CD4-positive, alpha-beta T cell (primary cell): ENCODE data around the gene RABGGTA. TPM values are rescaled to one million over a fixed set of nuclear protein-coding genes. Genes with fewer than 3 reads are reported as not detected.

Experiments used
- ATAC-seq: fragments of 200-7000 bp; cut with Tn5 transposase; one replicate; pipeline ENCODE4 v1.10.0; 2022; ENCODE audit warnings: mild to moderate bottlenecking; ENCODE audit not compliant: poor library complexity
- CTCF ChIA-PET: fragments of 350-600 bp; sonication (Branson Sonifier 250); formaldehyde crosslinking; loops from one replicate; lab custom pipeline; 2021; ENCODE audit warnings: antibody characterized with exemption, inconsistent platforms; lab: Charles Lee
- POLR2A ChIA-PET: fragments of 350-600 bp; sonication (Branson Sonifier 250); formaldehyde crosslinking; loops from one replicate; lab custom pipeline; 2021; ENCODE audit warnings: antibody characterized with exemption, inconsistent platforms; lab: Charles Lee
- DNase-seq, 14 experiments: peaks; one replicate each; pipeline ENCODE4 v3.0.0-alpha.2; 2013 to 2020; ENCODE audit warnings: mixed read lengths in 2 of 14
- H3K27ac ChIP-seq, 2 donors: one replicate each; pipeline versions ENCODE4 v1.5.1 to v1.7.0; 2013; ENCODE audit warnings: low read length in 2 of 2, low read depth in 1 of 2, mild to moderate bottlenecking in 1 of 2
- H3K27me3 ChIP-seq, 2 experiments: 1 replicate in 1 of 2; 2 replicates in 1 of 2; pipeline versions ENCODE4 v1.6.1 to v1.7.0; 2013; ENCODE audit warnings: low read length in 2 of 2, control low read depth in 1 of 2, mild to moderate bottlenecking in 1 of 2, moderate library complexity in 1 of 2; ENCODE audit not compliant: insufficient read depth in 2 of 2, control insufficient read depth in 1 of 2
- H3K36me3 ChIP-seq: one replicate; pipeline ENCODE4 v1.6.1; 2013; ENCODE audit warnings: low read length, control low read depth; ENCODE audit not compliant: insufficient read depth
- H3K4me1 ChIP-seq: one replicate; pipeline ENCODE4 v1.6.1; 2013; ENCODE audit warnings: low read length, control low read depth; ENCODE audit not compliant: insufficient read depth
- H3K4me3 ChIP-seq: one replicate; pipeline ENCODE4 v1.5.1; 2013; ENCODE audit warnings: mild to moderate bottlenecking, low read length, moderate library complexity
- H3K9me3 ChIP-seq, 2 experiments: 1 replicate in 1 of 2; 2 replicates in 1 of 2; pipeline versions ENCODE4 v1.6.1 to v1.7.0; 2013; ENCODE audit warnings: low read length in 2 of 2, mild to moderate bottlenecking in 2 of 2, control low read depth in 1 of 2, moderate library complexity in 1 of 2; ENCODE audit not compliant: control insufficient read depth in 1 of 2, insufficient read depth in 1 of 2
- H3K27ac Mint-ChIP-seq: one replicate; pipeline ENCODE4 v1.8.0; 2020; ENCODE audit warnings: mixed read lengths
- H3K27me3 Mint-ChIP-seq: one replicate; pipeline ENCODE4 v1.8.0; 2021; ENCODE audit warnings: mixed read lengths
- H3K36me3 Mint-ChIP-seq: one replicate; pipeline ENCODE4 v1.8.0; 2021; ENCODE audit warnings: low read depth, mixed read lengths
- H3K4me1 Mint-ChIP-seq: one replicate; pipeline ENCODE4 v1.8.0; 2021; ENCODE audit warnings: low read depth, mixed read lengths
- H3K4me3 Mint-ChIP-seq: one replicate; pipeline ENCODE4 v1.8.0; 2020; ENCODE audit warnings: mild to moderate bottlenecking, mixed read lengths
- H3K9me3 Mint-ChIP-seq: one replicate; pipeline ENCODE4 v1.8.0; 2020; ENCODE audit warnings: mixed read lengths
- intact Hi-C, 2 experiments: fragments of 100-400 bp; cut with DNase I in 1 of 2; cut with micrococcal nuclease in 1 of 2; formaldehyde crosslinking; loops; one replicate each; pipeline versions ENCODE4 v1.15.1 to v1.9.0; 2023 to 2025; cut with DNase I, micrococcal nuclease
- polyA plus RNA-seq, 2 donors: library from polyadenylated mRNA; unstranded; fragments of 120-200 nt; gene quantifications; one replicate each; pipeline ENCODE4 v1.2.1, GENCODE V29; 2013
- total RNA-seq, 174 experiments: library from RNA in 2 of 174; stranded (reverse) in 2 of 174; gene quantifications; one replicate each; pipeline ENCODE4 v1.2.3 and lab custom pipeline; 2021 to 2026
- TF ChIP-seq, protein P1 (sequence below): fragments of 200-600 bp; IDR thresholded peaks from one replicate; pipeline ENCODE4 v1.8.0; 2022; ENCODE audit warnings: antibody characterized with exemption, mild to moderate bottlenecking

The RABGGTA gene, protein sequence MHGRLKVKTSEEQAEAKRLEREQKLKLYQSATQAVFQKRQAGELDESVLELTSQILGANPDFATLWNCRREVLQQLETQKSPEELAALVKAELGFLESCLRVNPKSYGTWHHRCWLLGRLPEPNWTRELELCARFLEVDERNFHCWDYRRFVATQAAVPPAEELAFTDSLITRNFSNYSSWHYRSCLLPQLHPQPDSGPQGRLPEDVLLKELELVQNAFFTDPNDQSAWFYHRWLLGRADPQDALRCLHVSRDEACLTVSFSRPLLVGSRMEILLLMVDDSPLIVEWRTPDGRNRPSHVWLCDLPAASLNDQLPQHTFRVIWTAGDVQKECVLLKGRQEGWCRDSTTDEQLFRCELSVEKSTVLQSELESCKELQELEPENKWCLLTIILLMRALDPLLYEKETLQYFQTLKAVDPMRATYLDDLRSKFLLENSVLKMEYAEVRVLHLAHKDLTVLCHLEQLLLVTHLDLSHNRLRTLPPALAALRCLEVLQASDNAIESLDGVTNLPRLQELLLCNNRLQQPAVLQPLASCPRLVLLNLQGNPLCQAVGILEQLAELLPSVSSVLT
- 10 to 100 TPM; 52.3 to 55.2 TPM for total RNA-seq
- 24.1 TPM for polyA plus RNA-seq (2013, experiment 1 of 2)
- 33.4 TPM for polyA plus RNA-seq (2013, experiment 2 of 2)
- 19.9 to 51.0 (median 34.9) reads per million in 172 experiments for total RNA-seq (lab: John Stamatoyannopoulos, UW)

DNA sequence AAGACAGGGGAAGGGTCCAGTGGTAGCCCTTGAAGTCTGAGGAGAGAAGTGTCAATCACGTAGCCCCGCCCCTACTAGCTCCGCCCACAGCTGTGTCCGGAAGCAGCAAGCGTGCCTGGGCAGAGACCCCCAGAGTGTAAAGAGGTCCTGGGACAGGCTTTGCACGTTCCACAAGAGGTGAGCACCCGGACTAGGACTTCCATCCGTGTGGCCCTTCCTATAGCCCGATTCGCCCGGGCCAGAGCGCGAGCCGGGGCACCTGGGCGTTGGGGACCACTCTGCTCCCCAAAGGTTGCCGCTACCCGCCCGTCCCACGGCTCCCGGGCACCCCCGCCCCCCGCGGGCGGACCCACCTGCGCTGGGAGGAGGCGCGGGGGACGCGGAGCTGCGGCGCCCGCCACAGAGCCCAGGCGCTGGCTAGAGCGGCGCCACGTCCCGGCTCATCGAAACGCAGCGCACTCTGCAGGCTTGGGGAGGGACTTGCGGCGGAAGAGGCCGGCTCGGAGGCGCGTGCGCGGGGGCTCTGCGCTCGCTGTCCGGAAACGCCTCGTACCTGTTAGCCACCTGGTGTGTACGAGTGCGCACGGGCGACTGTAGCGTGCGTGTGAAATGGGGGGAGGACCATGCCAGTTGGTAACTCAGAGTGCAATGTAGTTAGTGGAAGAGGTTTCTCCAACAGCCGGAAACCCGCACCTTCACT, at the start of gene RABGGTA:
RABGGTA (minus strand) TSS at position 464 of the 700 bp plus-strand sequence. CDS start 482 bp downstream, outside the sequence.
- POLR2A ChIA-PET, result interaction anchor here (0.6 to 4.0 kb wide), 27 partner anchors 9 to 951 kb away, joined by 3 to 134 read pairs (median 7); partner anchors contain the start of genes CBLN3, CHMP4A, CIDEB and DCAF11
- no peaks in the 10 kb centered on the region for H3K27me3 ChIP-seq
- H3K9me3 Mint-ChIP-seq, result no peaks in the 10 kb centered on the region
- peak within 1 kb of the TSS; percentile 97 for H3K27ac Mint-ChIP-seq
- peak within 1 kb of the TSS; percentile 96 for H3K4me3 Mint-ChIP-seq
- DNase-seq, result peak; percentile 84 to 99 (median 92)
- TF ChIP-seq, protein P1, sequence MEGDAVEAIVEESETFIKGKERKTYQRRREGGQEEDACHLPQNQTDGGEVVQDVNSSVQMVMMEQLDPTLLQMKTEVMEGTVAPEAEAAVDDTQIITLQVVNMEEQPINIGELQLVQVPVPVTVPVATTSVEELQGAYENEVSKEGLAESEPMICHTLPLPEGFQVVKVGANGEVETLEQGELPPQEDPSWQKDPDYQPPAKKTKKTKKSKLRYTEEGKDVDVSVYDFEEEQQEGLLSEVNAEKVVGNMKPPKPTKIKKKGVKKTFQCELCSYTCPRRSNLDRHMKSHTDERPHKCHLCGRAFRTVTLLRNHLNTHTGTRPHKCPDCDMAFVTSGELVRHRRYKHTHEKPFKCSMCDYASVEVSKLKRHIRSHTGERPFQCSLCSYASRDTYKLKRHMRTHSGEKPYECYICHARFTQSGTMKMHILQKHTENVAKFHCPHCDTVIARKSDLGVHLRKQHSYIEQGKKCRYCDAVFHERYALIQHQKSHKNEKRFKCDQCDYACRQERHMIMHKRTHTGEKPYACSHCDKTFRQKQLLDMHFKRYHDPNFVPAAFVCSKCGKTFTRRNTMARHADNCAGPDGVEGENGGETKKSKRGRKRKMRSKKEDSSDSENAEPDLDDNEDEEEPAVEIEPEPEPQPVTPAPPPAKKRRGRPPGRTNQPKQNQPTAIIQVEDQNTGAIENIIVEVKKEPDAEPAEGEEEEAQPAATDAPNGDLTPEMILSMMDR, result peak; percentile 75
- H3K27me3 Mint-ChIP-seq, result no peaks in the 10 kb centered on the region
- no peaks in the 10 kb centered on the region for H3K9me3 ChIP-seq
- peaks cover 40% of the 10 kb centered on the region for H3K36me3 Mint-ChIP-seq
- peaks cover 40% of the 10 kb centered on the region for H3K4me1 Mint-ChIP-seq
- H3K4me3 ChIP-seq, result peak within 1 kb of the TSS; percentile 86
- CTCF ChIA-PET, result interaction anchor here (0.6 to 3.6 kb wide), 21 partner anchors 9 to 171 kb away, joined by 3 to 20 read pairs (median 4); partner anchors contain the start of genes CHMP4A, CIDEB, LTB4R and LTB4R2
- peaks cover 43% of the 10 kb centered on the region for H3K4me1 ChIP-seq
- peak; percentile 83 for ATAC-seq
- intact Hi-C loops, result loop anchor here (1.0 to 5.0 kb wide), 8 partner anchors 26 to 58 kb away; partner anchors contain the start of genes GMPR2 (in 2 of the 2), NEDD8 (in 2 of the 2), CHMP4A (in 1 of the 2) and LTB4R (in 1 of the 2)
- peak within 1 kb of the TSS; percentile 92 to 95 for H3K27ac ChIP-seq
- H3K36me3 ChIP-seq, result peaks cover 34% of the 10 kb centered on the region

DNA sequence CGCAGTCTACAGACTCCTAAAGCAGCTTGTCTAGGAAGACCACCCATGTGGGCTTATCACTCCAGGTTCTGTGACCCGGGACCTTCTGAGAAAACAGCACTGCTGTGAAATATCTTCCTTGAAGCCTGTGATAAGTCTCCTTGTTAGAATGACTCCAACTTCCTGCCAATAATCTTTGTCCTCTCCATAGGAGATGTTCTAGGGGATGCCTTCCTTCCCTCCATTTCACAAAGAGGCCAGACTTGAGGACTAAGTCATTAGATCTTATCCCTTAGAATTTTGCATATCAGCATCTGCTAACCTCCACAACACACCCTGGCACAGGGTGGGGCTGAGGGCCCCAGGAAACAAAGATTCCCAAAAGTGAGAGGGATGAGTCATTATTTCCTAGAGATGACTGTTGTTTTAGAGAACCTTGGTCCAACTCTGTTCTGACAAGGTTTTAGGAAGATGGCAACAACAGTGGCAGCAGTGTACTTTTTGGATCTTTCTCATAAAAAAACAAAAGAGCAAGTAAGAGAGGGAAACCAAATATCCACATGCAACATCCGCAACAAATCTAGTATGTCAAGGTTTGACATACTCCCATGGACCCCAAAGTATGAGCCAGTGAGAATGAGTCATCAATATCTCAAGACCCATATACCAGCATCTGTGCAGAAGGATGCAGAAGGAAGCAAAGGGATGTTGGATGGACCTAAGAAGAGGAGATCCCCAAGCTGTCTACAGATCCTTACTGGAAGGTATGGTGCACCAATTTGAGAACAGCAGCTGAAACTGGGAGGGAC, 45.9 kb upstream of the RABGGTA start:
- H3K36me3 ChIP-seq, result peaks cover 7% of the 10 kb centered on the region
- Mint-ChIP-seq H3K27me3 (peaks cover 6% of the 10 kb centered on the region), H3K4me3 (no peak overlapping the region), H3K36me3 (no peaks in the 10 kb centered on the region), H3K27ac (no peak overlapping the region), H3K9me3 (no peaks in the 10 kb centered on the region), H3K4me1 (peaks cover 41% of the 10 kb centered on the region)
- no peak overlapping the region for H3K4me3 ChIP-seq
- no peak overlapping the region for H3K27ac ChIP-seq
- no peaks in the 10 kb centered on the region for H3K9me3 ChIP-seq
- ChIA-PET POLR2A (no interaction called here), CTCF (interaction anchor here (1.2 to 1.4 kb wide), 2 partner anchors 9 to 16 kb away, joined by 5 to 10 read pairs; partner anchors contain the start of gene CIDEB)
- no peak for ATAC-seq
- DNase-seq, result no peak
- no peaks in the 10 kb centered on the region for H3K27me3 ChIP-seq
- intact Hi-C loops, result no loop called here
- H3K4me1 ChIP-seq, result peaks cover 43% of the 10 kb centered on the region
- TF ChIP-seq, protein P1, result no peak
